Progenitor cell of endocrine pancreas (in vitro differentiated cells): ENCODE data around the gene CDRT4. TPM values are rescaled to one million over a fixed set of nuclear protein-coding genes. Genes with fewer than 3 reads are reported as not detected.
"Not testable (repeated sequence)": the region's sequence is repeated elsewhere in the genome, so short reads cannot be mapped to it uniquely, and the experiment has no call there.

ENCODE experiments used
- DNase-seq: peaks from one replicate; pipeline ENCODE4 v3.0.0; 2021; ENCODE audit warnings: low spot score; ENCODE audit not compliant: unreplicated experiment
- H3K27ac Mint-ChIP-seq: 2 replicates; pipeline ENCODE4 v1.8.0; 2021; ENCODE audit warnings: mild to moderate bottlenecking, moderate library complexity, mixed read lengths
- H3K27me3 Mint-ChIP-seq: 2 replicates; pipeline ENCODE4 v1.8.0; 2021; ENCODE audit warnings: mixed read lengths
- H3K36me3 Mint-ChIP-seq: 2 replicates; pipeline ENCODE4 v1.8.0; 2022; ENCODE audit warnings: mixed read lengths; ENCODE audit not compliant: insufficient read depth
- H3K4me1 Mint-ChIP-seq: 2 replicates; pipeline ENCODE4 v1.8.0; 2021; ENCODE audit warnings: low read depth, mixed read lengths
- H3K4me3 Mint-ChIP-seq: 2 replicates; pipeline ENCODE4 v1.8.0; 2021; ENCODE audit warnings: low read depth, mild to moderate bottlenecking, moderate library complexity, mixed read lengths
- H3K9me3 Mint-ChIP-seq: 2 replicates; pipeline ENCODE4 v1.8.0; 2021; ENCODE audit warnings: low read depth, mixed read lengths
- total RNA-seq: library from RNA; stranded (reverse); gene quantifications from 2 replicates; pipeline ENCODE4 v1.2.1, GENCODE V29; 2021
- TF ChIP-seq, protein P1 (sequence below): fragments of 200-600 bp; sonication (generic); IDR thresholded peaks from one replicate; pipeline ENCODE4 v1.5.0; 2021; ENCODE audit warnings: antibody characterized with exemption, mild to moderate bottlenecking; ENCODE audit not compliant: unreplicated experiment

Gene CDRT4
- total RNA-seq, 1 donor from 2014 or later = 27.0 TPM

DNA sequence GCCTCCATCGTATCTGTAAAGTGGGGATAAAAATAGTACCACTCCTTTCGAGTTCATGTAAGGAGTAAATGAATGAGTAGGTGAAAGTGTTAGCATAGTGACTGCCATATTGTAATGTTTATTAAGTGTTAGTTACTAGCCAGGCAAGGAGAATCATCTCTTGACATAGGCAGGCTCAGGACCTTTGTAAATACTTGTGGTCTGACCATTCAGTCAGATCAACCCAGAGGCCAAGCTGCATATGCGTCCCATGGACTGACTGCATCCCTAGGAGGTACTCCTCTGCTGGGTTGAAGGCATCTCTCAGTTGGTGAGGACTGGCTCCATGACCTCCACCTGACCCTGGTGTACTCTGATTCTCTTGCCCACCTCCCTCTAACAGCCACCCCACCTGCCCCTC is 40.5 kb upstream of the CDRT4 start:
- TF ChIP-seq, protein P1, sequence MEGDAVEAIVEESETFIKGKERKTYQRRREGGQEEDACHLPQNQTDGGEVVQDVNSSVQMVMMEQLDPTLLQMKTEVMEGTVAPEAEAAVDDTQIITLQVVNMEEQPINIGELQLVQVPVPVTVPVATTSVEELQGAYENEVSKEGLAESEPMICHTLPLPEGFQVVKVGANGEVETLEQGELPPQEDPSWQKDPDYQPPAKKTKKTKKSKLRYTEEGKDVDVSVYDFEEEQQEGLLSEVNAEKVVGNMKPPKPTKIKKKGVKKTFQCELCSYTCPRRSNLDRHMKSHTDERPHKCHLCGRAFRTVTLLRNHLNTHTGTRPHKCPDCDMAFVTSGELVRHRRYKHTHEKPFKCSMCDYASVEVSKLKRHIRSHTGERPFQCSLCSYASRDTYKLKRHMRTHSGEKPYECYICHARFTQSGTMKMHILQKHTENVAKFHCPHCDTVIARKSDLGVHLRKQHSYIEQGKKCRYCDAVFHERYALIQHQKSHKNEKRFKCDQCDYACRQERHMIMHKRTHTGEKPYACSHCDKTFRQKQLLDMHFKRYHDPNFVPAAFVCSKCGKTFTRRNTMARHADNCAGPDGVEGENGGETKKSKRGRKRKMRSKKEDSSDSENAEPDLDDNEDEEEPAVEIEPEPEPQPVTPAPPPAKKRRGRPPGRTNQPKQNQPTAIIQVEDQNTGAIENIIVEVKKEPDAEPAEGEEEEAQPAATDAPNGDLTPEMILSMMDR = no peak
- Mint-ChIP-seq H3K27ac (no peak overlapping the region), H3K4me3 (no peak overlapping the region), H3K27me3 (no peaks in the 10 kb centered on the region), H3K4me1 (no peaks in the 10 kb centered on the region), H3K9me3 (no peaks in the 10 kb centered on the region), H3K36me3 (peaks cover 25% of the 10 kb centered on the region)
- no peak for DNase-seq

DNA sequence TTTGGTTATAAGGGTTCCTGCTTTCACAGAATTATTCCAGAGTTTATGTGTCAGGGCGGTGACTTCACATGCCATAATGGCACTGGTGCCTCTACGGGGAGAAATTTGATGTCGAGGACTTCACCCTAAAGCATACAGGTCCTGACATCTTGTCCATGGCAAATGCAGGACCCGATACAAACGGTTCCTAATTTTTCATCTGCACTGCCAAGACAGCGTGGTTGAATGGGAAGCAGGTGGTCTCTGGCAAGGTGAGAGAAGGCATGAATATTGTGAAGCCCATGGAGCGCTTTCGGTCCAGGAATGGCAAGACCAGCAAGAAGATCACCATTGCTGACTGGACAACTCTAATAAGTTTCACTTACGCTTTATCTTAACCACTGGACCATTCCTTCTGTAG is 39.6 kb upstream of the CDRT4 start:
- H3K27me3 Mint-ChIP-seq = no peaks in the 10 kb centered on the region
- DNase-seq = no peak
- H3K4me3 Mint-ChIP-seq = no peak overlapping the region
- no peaks in the 10 kb centered on the region for H3K9me3 Mint-ChIP-seq
- no peak overlapping the region for H3K27ac Mint-ChIP-seq
- peaks cover 26% of the 10 kb centered on the region for H3K36me3 Mint-ChIP-seq
- TF ChIP-seq, protein P1 = no peak
- no peaks in the 10 kb centered on the region for H3K4me1 Mint-ChIP-seq

DNA sequence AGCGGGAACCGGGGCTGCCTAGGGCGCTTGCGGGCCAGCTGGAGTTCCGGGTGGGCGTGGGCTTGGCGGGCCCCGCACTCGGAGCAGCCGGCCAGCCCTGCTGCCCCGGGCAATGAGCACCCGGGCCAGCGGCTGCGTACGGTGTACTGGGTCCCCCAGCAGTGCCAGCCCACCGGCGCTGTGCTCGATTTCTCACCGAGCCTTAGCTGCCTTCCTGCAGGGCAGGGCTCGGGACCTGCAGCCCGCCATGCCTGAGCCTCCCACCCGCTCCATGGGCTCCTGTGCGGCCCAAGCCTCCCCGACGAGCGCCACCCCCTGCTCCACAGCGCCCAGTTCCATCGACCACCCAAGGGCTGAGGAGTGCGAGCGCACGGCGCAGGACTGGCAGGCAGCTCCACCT is 38.3 kb upstream of the CDRT4 start:
- H3K4me3 Mint-ChIP-seq, DNase-seq, H3K27me3 Mint-ChIP-seq, H3K9me3 Mint-ChIP-seq, H3K27ac Mint-ChIP-seq, H3K4me1 Mint-ChIP-seq: not testable (repeated sequence)
- peaks cover 29% of the 10 kb centered on the region for H3K36me3 Mint-ChIP-seq

DNA sequence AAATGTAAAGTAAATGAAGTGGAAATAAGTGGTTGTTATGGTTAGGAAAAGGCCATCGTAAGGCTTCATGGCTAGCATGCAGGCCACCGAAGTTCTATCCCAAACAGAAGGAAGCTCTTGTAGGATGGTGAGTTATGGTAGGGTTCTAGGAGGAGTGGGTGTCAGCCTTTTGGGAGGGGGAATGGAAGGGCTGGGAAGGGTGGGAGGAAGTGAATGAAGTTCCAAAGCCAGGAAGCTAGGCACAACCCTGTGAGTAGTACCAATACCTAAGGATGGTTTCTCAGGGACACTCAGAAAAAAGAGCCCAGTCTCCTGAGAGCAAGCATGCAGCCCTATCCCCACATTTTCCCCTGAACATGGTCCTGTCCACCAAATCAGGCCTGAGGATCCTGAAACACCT is 36.3 kb upstream of the CDRT4 start:
- TF ChIP-seq, protein P1 = no peak
- DNase-seq = no peak
- Mint-ChIP-seq H3K4me1 (no peaks in the 10 kb centered on the region), H3K9me3 (no peaks in the 10 kb centered on the region), H3K4me3 (no peak overlapping the region), H3K27ac (no peak overlapping the region), H3K36me3 (peaks cover 31% of the 10 kb centered on the region), H3K27me3 (no peaks in the 10 kb centered on the region)

DNA sequence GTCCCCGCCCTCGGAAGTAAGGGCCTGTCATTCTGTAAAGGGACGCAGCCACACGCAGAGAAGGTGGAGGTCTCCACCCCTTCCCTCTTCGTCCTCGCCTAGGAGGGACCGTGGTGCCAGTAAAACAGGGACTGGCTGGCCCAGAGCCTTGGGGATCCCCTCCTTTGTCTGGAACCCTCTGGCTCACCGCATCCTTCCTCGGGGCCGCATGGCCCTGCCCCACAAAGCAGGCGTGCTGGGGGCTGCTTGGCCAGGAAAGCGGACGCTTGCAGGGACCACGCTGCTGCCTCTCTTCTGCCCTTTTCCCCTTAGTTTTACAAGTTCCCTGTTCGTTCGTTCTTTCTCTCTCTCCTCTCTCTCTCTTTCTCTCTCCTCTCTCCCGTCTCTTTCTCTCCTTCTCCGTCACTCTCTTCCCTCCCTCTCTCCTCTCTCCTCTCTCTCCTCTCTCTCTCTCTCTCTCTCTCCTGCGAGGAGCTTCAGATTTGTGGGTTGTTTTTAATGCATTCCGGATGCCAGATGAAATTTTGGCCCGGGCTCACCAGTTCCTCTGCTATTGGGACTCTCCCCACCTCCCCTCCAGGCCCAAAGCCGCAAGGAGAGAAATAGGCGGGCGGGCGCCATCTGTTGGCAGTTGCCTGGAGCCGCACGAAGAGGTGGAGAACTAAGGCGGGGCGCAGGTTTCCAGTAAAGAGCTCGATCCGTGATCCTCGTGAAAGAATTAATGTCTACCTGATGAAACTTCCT is 35.1 kb upstream of the CDRT4 start:
- Mint-ChIP-seq H3K36me3 (peaks cover 26% of the 10 kb centered on the region), H3K4me3 (no peak overlapping the region), H3K9me3 (no peaks in the 10 kb centered on the region), H3K27ac (no peak overlapping the region), H3K27me3 (no peaks in the 10 kb centered on the region), H3K4me1 (no peaks in the 10 kb centered on the region)
- TF ChIP-seq, protein P1 = peak; percentile 84
- DNase-seq = peak; percentile 60

DNA sequence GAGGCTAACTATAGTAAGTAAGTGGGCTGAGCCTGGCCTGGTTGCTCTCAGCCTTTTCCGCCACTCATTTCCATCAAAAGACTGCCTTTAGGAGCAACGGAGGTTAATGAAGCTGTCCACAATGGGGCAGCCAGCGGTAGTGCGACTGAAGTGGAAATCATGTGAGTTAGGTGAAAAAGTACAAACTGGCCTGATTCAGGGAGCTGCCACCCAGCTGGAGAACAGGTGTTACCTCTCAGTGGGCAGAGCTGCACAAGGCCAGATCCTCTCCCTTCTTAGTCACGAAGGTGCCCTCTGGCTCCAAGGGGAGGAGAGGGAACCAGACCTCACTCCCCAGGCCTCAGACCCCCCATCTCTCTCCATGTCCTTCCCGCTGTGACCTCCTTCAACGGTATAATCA is 34.4 kb upstream of the CDRT4 start:
- no peaks in the 10 kb centered on the region for H3K4me1 Mint-ChIP-seq
- no peaks in the 10 kb centered on the region for H3K9me3 Mint-ChIP-seq
- no peaks in the 10 kb centered on the region for H3K27me3 Mint-ChIP-seq
- peaks cover 26% of the 10 kb centered on the region for H3K36me3 Mint-ChIP-seq
- TF ChIP-seq, protein P1 = no peak
- DNase-seq = no peak
- H3K4me3 Mint-ChIP-seq = no peak overlapping the region
- no peak overlapping the region for H3K27ac Mint-ChIP-seq
